SK-N-SH treated with all-trans-retinoic acid at 6 μM for 48 hours (cell line): ENCODE data around the gene SLCO3A1.

ENCODE experiments used
- ATAC-seq: fragments of 200-7000 bp; cut with Tn5 transposase; 3 replicates; pipeline ENCODE4 v1.9.1; 2020; ENCODE audit warnings: mild to moderate bottlenecking, moderate library complexity
- ARNTL ChIP-seq: fragments of 450-650 bp; formaldehyde crosslinking; IDR thresholded peaks from 2 replicates; pipeline ENCODE4 v1.5.0; 2020; ENCODE audit warnings: low read depth, mild to moderate bottlenecking, moderate library complexity, borderline replicate concordance
- BACH2 ChIP-seq: fragments of 250-450 bp; sonication (Bioruptor Pico); IDR thresholded peaks from 2 replicates; pipeline ENCODE4 v1.9.0; 2021; ENCODE audit warnings: mild to moderate bottlenecking, borderline replicate concordance
- ESRRG ChIP-seq: fragments of 250-450 bp; sonication (Bioruptor Pico); IDR thresholded peaks from 2 replicates; pipeline ENCODE4 v1.6.1; 2021; ENCODE audit warnings: mild to moderate bottlenecking
- GLIS3 ChIP-seq: fragments of 250-450 bp; sonication (Bioruptor Pico); IDR thresholded peaks from 2 replicates; pipeline ENCODE4 v1.5.0; 2020; ENCODE audit warnings: mild to moderate bottlenecking, moderate library complexity
- ISL1 ChIP-seq: fragments of 250-450 bp; sonication (Bioruptor Pico); IDR thresholded peaks from 2 replicates; pipeline ENCODE4 v2.1.2; 2022; ENCODE audit warnings: mild to moderate bottlenecking, moderate library complexity
- OSR1 ChIP-seq: fragments of 250-450 bp; sonication (Bioruptor Pico); IDR thresholded peaks from 2 replicates; pipeline ENCODE4 v1.8.0; 2022; ENCODE audit warnings: moderate library complexity, mild to moderate bottlenecking, inconsistent platforms
- PPARA ChIP-seq: fragments of 250-450 bp; sonication (Bioruptor Pico); IDR thresholded peaks from 2 replicates; pipeline ENCODE4 v1.5.0; 2020; ENCODE audit warnings: mild to moderate bottlenecking, borderline replicate concordance
- RARB ChIP-seq: fragments of 250-450 bp; sonication (Bioruptor Pico); IDR thresholded peaks from 2 replicates; pipeline ENCODE4 v1.8.0; 2021; ENCODE audit warnings: mild to moderate bottlenecking, moderate library complexity
- SNAI2 ChIP-seq: fragments of 250-450 bp; sonication (Bioruptor Pico); IDR thresholded peaks from 2 replicates; pipeline ENCODE4 v1.5.0; 2020; ENCODE audit warnings: mild to moderate bottlenecking, moderate library complexity
- TCF4 ChIP-seq: fragments of 250-450 bp; sonication (Bioruptor Pico); IDR thresholded peaks from 2 replicates; pipeline ENCODE4 v1.8.0; 2021; ENCODE audit warnings: mild to moderate bottlenecking, moderate library complexity, borderline replicate concordance
- TOX ChIP-seq: fragments of 250-450 bp; sonication (Bioruptor Pico); IDR thresholded peaks from 2 replicates; pipeline ENCODE4 v1.8.0; 2021; ENCODE audit warnings: mild to moderate bottlenecking, moderate library complexity, borderline replicate concordance
- ZC3H10 ChIP-seq: fragments of 250-450 bp; sonication (Bioruptor Pico); IDR thresholded peaks from 2 replicates; pipeline ENCODE4 v1.5.1; 2021; ENCODE audit warnings: mild to moderate bottlenecking, moderate library complexity
- ZFP3 ChIP-seq: fragments of 250-450 bp; sonication (Bioruptor Pico); IDR thresholded peaks from 2 replicates; pipeline ENCODE4 v1.5.0; 2020; ENCODE audit warnings: mild to moderate bottlenecking, moderate library complexity
- ZFP30 ChIP-seq: fragments of 450-650 bp; formaldehyde crosslinking; IDR thresholded peaks from 2 replicates; pipeline ENCODE4 v1.5.0; 2022; ENCODE audit warnings: mild to moderate bottlenecking, moderate library complexity
- ZNF565 ChIP-seq: fragments of 450-650 bp; formaldehyde crosslinking; conservative IDR thresholded peaks from 2 replicates; pipeline ENCODE4 v1.5.0; 2020; ENCODE audit warnings: low read depth, mild to moderate bottlenecking, moderate library complexity
- ZNF70 ChIP-seq: fragments of 450-650 bp; formaldehyde crosslinking; IDR thresholded peaks from 2 replicates; pipeline ENCODE4 v1.5.0; 2020; ENCODE audit warnings: mild to moderate bottlenecking, moderate library complexity
- ZNF8 ChIP-seq: fragments of 450-650 bp; formaldehyde crosslinking; IDR thresholded peaks from 2 replicates; pipeline ENCODE4 v1.5.0; 2020; ENCODE audit warnings: mild to moderate bottlenecking, moderate library complexity
- TF ChIP-seq, protein P1 (sequence below): fragments of 250-450 bp; sonication (Bioruptor Pico); IDR thresholded peaks from 2 replicates; pipeline ENCODE4 v1.5.0; 2020; ENCODE audit warnings: mild to moderate bottlenecking, moderate library complexity
- TF ChIP-seq, protein P2 (sequence below): fragments of 250-450 bp; sonication (Bioruptor Pico); IDR thresholded peaks from 2 replicates; pipeline ENCODE4 v1.8.0; 2020; ENCODE audit warnings: mild to moderate bottlenecking, moderate library complexity, borderline replicate concordance
- TF ChIP-seq, protein P3 (sequence below): fragments of 250-450 bp; sonication (Bioruptor Pico); IDR thresholded peaks from 2 replicates; pipeline ENCODE4 v1.5.1; 2021; ENCODE audit warnings: mild to moderate bottlenecking, moderate library complexity
- TF ChIP-seq, protein P4 (sequence below): fragments of 250-450 bp; sonication (Bioruptor Pico); IDR thresholded peaks from 2 replicates; pipeline ENCODE4 v1.5.1; 2020; ENCODE audit warnings: low read depth, mild to moderate bottlenecking, moderate library complexity
- TF ChIP-seq, protein P5 (sequence below): fragments of 250-450 bp; sonication (Bioruptor Pico); IDR thresholded peaks from 2 replicates; pipeline ENCODE4 v1.8.0; 2021; ENCODE audit warnings: low read depth, mild to moderate bottlenecking, moderate library complexity, borderline replicate concordance

Gene SLCO3A1

DNA sequence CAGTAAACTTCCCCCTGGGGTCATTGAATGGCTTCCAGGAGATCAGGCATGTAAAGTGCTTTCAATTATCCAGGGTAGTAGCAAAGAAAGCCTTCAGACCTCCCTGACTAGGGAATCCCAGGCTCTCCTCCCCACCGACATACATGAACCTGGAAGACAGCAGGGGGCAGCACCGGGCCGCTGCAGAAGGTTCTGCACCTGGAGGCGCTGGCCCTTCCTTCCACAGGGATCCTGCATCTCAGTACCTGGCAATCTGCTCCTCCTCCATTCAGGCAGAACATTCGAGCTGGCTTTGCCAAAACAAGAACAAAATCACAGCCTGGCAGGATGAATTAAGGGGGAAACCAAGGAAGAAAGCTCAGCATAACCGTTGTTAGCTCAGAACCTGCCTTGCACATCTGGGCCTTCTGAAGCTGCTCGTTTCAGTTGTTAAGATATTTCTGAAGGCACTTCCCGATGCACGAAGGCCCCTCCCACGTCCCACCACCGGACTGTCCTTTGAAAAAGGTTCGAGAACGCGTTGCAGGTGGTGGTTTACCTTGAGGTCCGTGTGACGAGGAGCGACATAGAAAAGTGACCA is 237.7 kb downstream of the SLCO3A1 start:
- TF ChIP-seq ARNTL (CRISPR knock-in tag) (no peak), PPARA (CRISPR knock-in tag) (no peak), ISL1 (CRISPR knock-in tag) (no peak), ZFP30 (CRISPR knock-in tag) (no peak), BACH2 (CRISPR knock-in tag) (no peak), GLIS3 (CRISPR knock-in tag) (no peak), ZNF565 (CRISPR knock-in tag) (no peak), OSR1 (no peak)
- TF ChIP-seq, protein P1, sequence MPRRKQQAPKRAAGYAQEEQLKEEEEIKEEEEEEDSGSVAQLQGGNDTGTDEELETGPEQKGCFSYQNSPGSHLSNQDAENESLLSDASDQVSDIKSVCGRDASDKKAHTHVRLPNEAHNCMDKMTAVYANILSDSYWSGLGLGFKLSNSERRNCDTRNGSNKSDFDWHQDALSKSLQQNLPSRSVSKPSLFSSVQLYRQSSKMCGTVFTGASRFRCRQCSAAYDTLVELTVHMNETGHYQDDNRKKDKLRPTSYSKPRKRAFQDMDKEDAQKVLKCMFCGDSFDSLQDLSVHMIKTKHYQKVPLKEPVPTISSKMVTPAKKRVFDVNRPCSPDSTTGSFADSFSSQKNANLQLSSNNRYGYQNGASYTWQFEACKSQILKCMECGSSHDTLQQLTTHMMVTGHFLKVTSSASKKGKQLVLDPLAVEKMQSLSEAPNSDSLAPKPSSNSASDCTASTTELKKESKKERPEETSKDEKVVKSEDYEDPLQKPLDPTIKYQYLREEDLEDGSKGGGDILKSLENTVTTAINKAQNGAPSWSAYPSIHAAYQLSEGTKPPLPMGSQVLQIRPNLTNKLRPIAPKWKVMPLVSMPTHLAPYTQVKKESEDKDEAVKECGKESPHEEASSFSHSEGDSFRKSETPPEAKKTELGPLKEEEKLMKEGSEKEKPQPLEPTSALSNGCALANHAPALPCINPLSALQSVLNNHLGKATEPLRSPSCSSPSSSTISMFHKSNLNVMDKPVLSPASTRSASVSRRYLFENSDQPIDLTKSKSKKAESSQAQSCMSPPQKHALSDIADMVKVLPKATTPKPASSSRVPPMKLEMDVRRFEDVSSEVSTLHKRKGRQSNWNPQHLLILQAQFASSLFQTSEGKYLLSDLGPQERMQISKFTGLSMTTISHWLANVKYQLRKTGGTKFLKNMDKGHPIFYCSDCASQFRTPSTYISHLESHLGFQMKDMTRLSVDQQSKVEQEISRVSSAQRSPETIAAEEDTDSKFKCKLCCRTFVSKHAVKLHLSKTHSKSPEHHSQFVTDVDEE (CRISPR knock-in tag), result no peak
- TF ChIP-seq, protein P2, sequence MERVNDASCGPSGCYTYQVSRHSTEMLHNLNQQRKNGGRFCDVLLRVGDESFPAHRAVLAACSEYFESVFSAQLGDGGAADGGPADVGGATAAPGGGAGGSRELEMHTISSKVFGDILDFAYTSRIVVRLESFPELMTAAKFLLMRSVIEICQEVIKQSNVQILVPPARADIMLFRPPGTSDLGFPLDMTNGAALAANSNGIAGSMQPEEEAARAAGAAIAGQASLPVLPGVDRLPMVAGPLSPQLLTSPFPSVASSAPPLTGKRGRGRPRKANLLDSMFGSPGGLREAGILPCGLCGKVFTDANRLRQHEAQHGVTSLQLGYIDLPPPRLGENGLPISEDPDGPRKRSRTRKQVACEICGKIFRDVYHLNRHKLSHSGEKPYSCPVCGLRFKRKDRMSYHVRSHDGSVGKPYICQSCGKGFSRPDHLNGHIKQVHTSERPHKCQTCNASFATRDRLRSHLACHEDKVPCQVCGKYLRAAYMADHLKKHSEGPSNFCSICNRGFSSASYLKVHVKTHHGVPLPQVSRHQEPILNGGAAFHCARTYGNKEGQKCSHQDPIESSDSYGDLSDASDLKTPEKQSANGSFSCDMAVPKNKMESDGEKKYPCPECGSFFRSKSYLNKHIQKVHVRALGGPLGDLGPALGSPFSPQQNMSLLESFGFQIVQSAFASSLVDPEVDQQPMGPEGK, result no peak
- peak; percentile 96 for ATAC-seq

DNA sequence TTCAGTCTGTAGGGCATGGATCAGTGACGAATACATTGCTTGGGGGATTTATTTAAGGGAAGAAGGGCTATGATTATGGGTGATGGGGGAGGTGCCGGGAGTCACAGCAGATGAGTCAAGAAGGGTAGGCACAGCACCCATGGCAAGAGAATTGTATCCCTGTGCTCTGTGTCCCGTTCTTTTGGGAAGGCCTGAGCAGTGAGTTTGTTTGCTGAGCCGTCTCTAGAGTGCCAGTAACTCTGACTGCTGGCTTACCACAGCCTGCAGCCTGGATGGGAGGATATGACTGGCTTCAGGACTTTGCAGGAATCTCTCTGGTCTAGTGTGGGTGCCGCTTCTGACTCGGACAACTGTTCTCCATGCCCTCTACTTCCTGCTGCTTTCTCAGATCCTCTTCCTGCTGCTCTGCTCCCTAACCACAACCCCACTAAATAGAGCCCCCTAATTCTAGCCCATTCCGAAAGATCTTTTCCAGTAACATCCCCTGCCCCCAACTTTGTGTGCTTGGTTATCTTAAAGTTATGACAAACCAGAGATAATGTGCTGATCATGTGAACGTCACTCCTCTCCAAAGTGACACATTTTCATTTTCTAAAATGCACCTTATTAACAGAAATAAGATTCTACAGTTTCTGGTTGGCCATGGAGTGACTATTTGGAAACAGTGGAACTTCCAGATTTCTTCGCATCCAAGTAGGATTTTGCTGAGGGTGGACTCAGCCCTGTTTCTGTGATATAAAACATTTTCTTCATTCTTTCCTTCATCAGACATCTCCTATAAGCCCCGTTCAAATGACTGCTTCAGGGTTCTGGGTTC is 239.0 kb downstream of the SLCO3A1 start:
- no peak for ATAC-seq
- TF ChIP-seq BACH2 (CRISPR knock-in tag), result no peak
- no peak for TF ChIP-seq ZFP30 (CRISPR knock-in tag)
- no peak for TF ChIP-seq ZFP3
- TF ChIP-seq, protein P3, sequence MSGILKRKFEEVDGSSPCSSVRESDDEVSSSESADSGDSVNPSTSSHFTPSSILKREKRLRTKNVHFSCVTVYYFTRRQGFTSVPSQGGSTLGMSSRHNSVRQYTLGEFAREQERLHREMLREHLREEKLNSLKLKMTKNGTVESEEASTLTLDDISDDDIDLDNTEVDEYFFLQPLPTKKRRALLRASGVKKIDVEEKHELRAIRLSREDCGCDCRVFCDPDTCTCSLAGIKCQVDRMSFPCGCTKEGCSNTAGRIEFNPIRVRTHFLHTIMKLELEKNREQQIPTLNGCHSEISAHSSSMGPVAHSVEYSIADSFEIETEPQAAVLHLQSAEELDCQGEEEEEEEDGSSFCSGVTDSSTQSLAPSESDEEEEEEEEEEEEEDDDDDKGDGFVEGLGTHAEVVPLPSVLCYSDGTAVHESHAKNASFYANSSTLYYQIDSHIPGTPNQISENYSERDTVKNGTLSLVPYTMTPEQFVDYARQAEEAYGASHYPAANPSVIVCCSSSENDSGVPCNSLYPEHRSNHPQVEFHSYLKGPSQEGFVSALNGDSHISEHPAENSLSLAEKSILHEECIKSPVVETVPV (CRISPR knock-in tag), result no peak
- no peak for TF ChIP-seq ESRRG
- no peak for TF ChIP-seq ZNF565 (CRISPR knock-in tag)
- no peak for TF ChIP-seq GLIS3 (CRISPR knock-in tag)
- no peak for TF ChIP-seq ARNTL (CRISPR knock-in tag)
- TF ChIP-seq, protein P4, sequence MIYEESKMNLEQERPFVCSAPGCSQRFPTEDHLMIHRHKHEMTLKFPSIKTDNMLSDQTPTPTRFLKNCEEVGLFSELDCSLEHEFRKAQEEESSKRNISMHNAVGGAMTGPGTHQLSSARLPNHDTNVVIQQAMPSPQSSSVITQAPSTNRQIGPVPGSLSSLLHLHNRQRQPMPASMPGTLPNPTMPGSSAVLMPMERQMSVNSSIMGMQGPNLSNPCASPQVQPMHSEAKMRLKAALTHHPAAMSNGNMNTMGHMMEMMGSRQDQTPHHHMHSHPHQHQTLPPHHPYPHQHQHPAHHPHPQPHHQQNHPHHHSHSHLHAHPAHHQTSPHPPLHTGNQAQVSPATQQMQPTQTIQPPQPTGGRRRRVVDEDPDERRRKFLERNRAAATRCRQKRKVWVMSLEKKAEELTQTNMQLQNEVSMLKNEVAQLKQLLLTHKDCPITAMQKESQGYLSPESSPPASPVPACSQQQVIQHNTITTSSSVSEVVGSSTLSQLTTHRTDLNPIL (CRISPR knock-in tag), result no peak
- TF ChIP-seq, protein P5, sequence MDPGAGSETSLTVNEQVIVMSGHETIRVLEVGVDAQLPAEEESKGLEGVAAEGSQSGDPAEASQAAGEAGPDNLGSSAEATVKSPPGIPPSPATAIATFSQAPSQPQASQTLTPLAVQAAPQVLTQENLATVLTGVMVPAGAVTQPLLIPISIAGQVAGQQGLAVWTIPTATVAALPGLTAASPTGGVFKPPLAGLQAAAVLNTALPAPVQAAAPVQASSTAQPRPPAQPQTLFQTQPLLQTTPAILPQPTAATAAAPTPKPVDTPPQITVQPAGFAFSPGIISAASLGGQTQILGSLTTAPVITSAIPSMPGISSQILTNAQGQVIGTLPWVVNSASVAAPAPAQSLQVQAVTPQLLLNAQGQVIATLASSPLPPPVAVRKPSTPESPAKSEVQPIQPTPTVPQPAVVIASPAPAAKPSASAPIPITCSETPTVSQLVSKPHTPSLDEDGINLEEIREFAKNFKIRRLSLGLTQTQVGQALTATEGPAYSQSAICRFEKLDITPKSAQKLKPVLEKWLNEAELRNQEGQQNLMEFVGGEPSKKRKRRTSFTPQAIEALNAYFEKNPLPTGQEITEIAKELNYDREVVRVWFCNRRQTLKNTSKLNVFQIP (CRISPR knock-in tag), result no peak
- TF ChIP-seq, protein P2, result no peak
- no peak for TF ChIP-seq ZNF8 (CRISPR knock-in tag)
- no peak for TF ChIP-seq TOX (CRISPR knock-in tag)
- no peak for TF ChIP-seq TCF4 (CRISPR knock-in tag)
- no peak for TF ChIP-seq OSR1
- no peak for TF ChIP-seq ZNF70
- TF ChIP-seq RARB, result no peak
- no peak for TF ChIP-seq SNAI2 (CRISPR knock-in tag)
- TF ChIP-seq ZC3H10, result no peak
- TF ChIP-seq ISL1 (CRISPR knock-in tag), result no peak
